GM18907 (cell line): ENCODE measurements around the gene CSH1.
"Not testable (repeated sequence)": the region's sequence is repeated elsewhere in the genome, so short reads cannot be mapped to it uniquely, and the experiment has no call there.

ENCODE experiments used
- ATAC-seq: cut with Tn5 transposase; IDR thresholded peaks from one replicate; pipeline ENCODE4 v1.9.1; 2021; ENCODE audit warnings: mild to moderate bottlenecking, moderate library complexity; ENCODE audit not compliant: unreplicated experiment

CSH1 gene

GRCh38 chr17:63907161-63907778 lies 10.9 kb upstream of the CSH1 start:
- ATAC-seq, result not testable (repeated sequence)

DNA sequence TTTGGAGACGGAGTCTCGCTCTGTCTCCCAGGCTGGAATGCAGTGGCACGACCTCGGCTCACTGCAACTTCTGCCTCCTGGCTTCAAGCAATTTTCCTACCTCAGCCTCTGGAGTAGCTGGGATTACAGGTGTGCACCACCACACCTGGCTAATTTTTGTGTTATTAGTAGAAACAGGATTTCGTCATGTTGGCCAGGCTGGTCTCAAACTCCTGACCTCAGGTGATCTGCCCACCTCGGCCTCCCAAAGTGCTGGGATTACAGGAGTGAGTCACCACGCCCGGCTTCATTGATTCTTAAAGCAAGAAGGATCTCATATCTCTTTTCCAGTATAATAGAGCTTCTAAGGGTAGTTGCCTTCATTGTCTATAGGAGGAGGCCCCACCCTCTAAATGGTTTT lies 8.4 kb upstream of the CSH1 start:
- ATAC-seq, result not testable (repeated sequence)

GRCh38 chr17:63903787-63904201 lies 7.4 kb upstream of the CSH1 start:
- ATAC-seq, result not testable (repeated sequence)

DNA sequence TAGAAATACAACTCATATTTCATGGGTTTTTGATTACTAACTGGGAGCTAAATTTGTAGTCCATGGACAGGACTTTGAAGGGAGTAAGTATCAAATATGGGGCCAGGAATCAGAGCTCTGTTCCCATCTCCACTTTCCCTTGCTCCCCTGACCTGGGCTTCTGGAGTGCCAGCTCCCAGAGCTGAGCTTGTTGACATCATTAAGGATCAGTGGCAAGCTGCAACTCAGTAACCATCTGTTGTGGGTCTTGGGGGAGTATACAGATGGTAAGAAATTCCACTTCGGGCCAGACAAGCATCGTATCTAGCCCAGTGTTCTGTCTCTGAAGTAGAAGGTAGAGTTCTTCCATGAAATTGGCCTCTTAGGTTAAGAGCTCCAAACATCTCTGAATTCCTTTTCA lies 5.6 kb upstream of the CSH1 start:
- ATAC-seq, result not testable (repeated sequence)

- not testable (repeated sequence) for ATAC-seq
Measured at GRCh38 chr17:63898899-63899798, 2.8 kb upstream of the CSH1 start.

GRCh38 chr17:63894821-63895220 lies 1.6 kb downstream of the CSH1 start:
- not testable (repeated sequence) for ATAC-seq

GRCh38 chr17:63894021-63894420 lies 2.4 kb downstream of the CSH1 start:
- ATAC-seq, result not testable (repeated sequence)

- not testable (repeated sequence) for ATAC-seq
Measured at GRCh38 chr17:63892316-63893037, 3.9 kb downstream of the CSH1 start.

DNA sequence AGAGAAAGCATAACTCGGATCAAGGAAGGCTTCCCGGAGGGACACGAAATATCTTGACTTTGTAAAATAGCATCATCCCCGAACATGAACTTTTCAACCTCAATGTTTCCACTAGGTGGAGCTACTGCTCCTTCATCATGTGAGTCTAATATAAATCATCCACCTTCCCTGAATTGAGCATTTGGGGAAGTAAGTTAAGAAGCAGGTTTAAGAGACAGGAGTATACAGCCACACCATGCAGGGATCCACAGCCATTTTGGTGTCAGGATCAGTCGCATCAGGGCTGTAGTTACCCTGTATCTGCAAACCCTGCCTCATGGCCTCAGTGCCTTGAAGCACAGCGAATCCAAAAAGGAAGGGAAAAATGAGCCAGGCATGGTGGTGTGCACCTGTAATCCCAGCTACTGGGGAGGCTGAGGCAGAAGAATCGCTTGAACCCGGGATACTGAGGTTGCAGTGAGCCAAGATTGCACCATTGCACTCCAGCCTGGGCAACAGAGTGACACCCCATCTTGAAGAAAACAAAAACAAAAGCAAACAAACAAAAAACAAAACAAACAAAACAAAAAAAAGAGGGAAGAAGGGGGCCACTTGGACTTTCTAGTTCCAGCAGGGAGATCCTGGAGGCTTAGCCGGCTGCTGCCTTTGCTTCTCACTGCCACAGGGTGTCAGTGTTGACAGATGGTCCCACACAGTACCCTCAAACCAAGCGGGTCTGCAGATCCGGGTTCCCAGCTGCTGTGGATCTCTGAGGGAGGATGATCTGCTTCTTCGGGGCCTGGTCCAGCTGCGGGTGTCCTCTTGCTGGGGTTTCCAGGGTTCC lies 7.1 kb downstream of the CSH1 start:
- not testable (repeated sequence) for ATAC-seq

DNA sequence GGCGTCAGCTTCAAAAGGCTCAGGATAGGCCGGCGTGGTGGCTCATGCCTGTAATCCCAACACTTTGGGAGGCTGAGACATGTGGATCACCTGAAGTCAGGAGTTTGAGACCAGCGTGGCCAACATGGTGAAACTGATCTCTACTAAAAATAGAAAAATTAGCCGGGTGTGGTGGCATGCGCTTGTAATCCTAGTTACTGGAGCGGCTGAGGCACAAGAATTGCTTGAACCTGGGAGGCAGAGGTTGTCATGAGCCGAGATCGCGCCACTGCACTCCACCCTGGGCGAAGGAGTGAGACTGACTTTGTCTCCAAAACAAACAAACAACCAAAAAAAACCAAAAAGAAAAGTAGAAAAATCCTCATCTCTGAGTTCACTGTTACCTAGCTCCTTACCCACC lies 11.3 kb downstream of the CSH1 start:
- not testable (repeated sequence) for ATAC-seq

DNA sequence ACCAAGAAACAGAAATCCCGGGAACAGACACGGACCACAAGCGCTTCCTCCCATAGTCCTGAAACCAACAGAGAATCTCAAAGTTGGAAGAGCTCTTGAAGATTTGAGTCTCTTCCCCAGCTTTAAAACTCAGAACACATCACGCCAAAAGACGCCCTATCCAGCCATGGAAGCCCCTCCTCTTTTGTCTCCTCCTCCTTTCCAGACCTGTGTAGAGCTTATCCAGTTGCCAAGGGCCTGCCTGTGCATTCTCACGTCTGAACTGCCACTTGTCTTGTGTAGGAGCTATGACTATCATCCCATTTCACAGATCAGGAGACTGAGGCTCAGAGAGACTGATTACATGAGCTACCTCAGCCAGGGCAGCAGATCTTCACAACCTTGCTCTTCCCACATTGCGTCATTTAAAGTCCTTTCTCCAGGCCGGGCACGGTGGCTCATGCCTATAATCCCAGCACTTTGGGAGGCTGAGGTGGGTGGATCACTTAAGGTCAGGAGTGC lies 13.7 kb downstream of the CSH1 start:
- ATAC-seq, result not testable (repeated sequence)

DNA sequence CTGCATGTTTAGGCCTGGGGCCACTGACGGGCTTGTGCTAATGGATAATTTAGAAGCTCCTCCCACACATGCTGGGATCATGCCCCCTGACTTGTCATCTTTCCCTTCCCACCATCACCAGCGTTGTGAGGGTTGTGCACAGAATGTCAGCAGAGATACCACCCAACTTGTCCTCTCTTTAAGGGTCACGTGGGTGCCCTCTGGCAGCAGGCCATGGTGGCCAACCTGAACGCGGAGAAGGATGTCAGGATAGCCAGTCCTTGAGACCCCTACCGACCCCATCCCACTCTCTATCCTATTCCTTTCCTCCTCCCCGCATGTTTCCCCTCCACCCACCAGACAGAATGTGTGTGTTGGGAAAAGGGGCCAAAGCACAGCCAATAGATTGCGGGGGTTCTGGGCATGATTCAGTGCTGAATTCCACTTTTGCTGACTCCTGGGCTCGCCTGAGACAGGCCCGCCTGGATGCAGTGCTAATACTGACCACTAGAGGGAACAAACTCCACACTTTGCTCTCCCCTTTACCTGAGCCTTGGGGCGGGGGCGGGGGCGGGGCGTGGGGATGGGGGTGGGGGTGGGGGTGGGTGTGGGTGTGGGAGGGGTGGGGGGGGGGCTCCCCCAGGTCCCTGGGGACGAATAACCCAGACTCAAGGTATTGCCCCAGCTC lies 14.3 kb downstream of the CSH1 start, which contains the start of gene GH2:
GH2 (minus strand) TSS at position 10 of the 667 bp plus-strand sequence. CDS start 143 bp downstream, outside the sequence.
- no peak for ATAC-seq

DNA sequence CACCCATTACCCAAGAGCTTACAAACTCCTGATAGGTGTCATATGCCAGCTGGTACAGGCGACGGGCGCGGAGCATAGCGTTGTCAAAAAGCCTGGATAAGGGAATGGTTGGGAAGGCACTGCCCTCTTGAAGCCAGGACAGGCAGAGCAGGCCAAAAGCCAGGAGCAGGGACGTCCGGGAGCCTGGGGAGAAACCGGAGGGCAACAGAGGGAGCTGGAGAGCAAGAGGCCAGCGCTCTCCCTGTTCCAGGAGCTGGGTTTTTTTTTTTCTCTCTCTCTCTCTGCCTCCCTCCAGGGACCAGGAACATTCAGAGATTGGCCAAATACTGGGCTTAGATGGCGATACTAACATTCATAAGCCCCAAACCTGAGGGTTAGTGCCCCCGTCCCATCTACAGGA lies 15.0 kb downstream of the CSH1 start:
- ATAC-seq, result not testable (repeated sequence)

DNA sequence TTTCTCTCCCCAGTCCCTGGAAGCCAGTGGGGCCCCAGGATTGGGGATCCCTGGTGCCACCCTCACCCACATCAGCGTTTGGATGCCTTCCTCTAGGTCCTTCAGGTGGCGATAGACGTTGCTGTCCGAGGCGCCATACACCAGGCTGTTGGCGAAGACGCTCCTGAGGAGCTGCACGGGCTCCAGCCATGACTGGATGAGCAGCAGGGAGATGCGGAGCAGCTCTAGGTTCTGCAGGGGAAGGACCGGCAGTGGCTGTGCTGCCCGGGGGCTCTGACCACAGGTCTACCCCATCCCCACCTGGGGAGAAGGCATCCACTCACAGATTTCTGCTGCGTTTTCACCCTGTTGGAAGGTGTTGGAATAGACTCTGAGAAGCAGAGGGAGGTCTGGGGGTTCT lies 15.7 kb downstream of the CSH1 start:
- ATAC-seq, result no peak

DNA sequence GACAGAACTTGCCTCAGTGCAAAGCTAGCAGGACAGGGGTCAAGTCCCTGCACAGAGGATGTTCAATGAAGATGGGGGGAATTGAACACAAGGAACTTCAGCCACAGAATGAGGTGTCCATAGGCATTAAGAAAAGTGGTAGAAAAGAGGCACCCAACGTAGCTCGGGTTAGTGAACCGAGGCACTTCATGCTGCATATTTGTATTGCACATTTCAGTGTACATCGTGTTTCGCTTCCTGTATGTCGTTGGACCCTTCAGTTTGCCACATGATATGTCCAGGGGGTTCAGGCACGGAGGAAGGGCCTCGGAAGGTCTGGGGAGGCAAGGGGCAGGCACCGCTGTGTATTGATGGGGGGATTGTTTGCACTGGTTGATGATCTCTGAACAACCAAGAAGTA lies 18.0 kb downstream of the CSH1 start:
- ATAC-seq, result not testable (repeated sequence)

GRCh38 chr17:63874693-63875092 lies 21.7 kb downstream of the CSH1 start:
- ATAC-seq, result not testable (repeated sequence)

DNA sequence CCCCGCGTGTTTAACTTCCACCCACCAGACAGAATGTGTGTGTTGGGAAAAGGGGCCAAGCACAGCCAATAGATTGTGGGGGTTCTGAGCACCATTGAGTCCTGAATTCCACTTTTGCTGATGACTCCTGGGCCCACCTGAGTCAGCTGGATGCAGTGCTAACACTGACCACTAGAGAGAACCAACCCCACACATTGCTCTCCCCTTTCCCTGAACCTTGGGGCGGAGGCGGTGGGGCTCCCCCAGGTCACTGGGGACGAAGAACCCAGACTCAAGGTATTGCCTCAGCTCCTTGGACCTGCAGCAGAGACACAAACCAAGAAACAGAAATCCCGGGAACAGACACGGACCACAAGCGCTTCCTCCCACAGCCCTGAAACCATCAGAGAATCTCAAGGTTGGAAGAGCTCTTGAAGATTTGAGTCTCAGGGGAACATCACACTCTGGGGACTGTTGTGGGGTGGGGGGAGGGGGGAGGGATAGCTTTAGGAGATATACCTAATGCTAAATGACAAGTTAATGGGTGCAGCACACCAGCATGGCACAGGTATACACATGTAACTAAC lies 22.2 kb downstream of the CSH1 start:
- ATAC-seq, result not testable (repeated sequence)

GRCh38 chr17:63873577-63873976 lies 22.8 kb downstream of the CSH1 start, which contains the start of gene CSH2:
Gene CSH2, minus strand, starts transcription at chr17:63873677. Its CDS starts 63 bp downstream, at chr17:63873614.
- not testable (repeated sequence) for ATAC-seq
